PFSK-1 (cell line): ENCODE data around the gene REPIN1.

Source experiments
- FOXP2 ChIP-seq: optimal IDR thresholded peaks from 2 replicates; pipeline ENCODE3; 2011; ENCODE audit warnings: borderline replicate concordance, control low read depth, inconsistent platforms; ENCODE audit not compliant: insufficient read depth; ENCODE audit errors: extremely low read length, extremely low read depth
- TAF1 ChIP-seq: IDR thresholded peaks from 2 replicates; pipeline ENCODE4 v1.6.1; 2012; ENCODE audit warnings: low read length, control low read depth, borderline replicate concordance; ENCODE audit not compliant: insufficient read depth

GRCh38 chr7:150390205-150390604, 21.6 kb downstream of the REPIN1 start:
- TF ChIP-seq FOXP2 = no peak
- no peak for TF ChIP-seq TAF1
